ENCODE results near the gene TMA7B.

The TMA7B gene

DNA sequence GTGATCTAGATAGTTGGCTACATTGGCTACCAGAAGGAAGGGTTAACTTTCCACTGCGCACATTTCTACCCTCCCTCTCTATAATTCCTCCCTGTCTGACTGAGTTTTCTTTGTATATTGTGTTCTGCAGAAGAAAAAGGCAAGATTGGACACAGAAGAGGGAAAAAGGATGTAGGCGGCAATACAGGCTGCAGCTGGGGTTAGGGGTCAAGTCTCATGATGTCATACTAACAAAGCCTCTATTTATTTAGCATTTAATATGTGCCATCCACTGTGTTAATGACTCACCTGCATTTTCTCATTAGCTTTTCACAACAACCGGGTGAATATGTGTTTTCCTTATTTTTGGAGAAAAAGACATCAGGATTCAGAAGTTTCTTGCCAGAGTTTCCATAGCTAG lies 36.5 kb downstream of the TMA7B start:
- Histone ChIP-seq H3K23ac (ENCODE audit: low read length in 2 of 2) (no peak overlapping the region), H3K14ac (ENCODE audit: low read length in 2 of 2) (no peak overlapping the region), H3K9ac (ENCODE audit: low read length) (no peak overlapping the region), H2AK5ac (ENCODE audit: low read length, severe bottlenecking) (no peak overlapping the region), H3K4ac (ENCODE audit: low read depth in 1 of 2, low read length in 2 of 2) (no peak overlapping the region), H4K91ac (ENCODE audit: low read length) (no peak overlapping the region), H3K4me3 (ENCODE audit: insufficient read depth in 1 of 2, low read depth in 1 of 2, low read length in 2 of 2) (no peak overlapping the region), H2BK12ac (ENCODE audit: low read length in 2 of 2) (no peak overlapping the region), H3K27me3 (ENCODE audit: control insufficient read depth in 1 of 2, insufficient read depth in 1 of 2, low read length in 2 of 2) (peaks cover 4 to 83% of the 10 kb centered on the region in 2 experiments), H3K9me3 (ENCODE audit: control insufficient read depth, low read length) (no peaks in the 10 kb centered on the region), H3K36me3 (ENCODE audit: control insufficient read depth in 1 of 2, insufficient read depth in 2 of 2, low read depth in 1 of 2, low read length in 2 of 2) (peaks cover 0 to 3% of the 10 kb centered on the region in 2 experiments), H4K8ac (ENCODE audit: low read length) (no peak overlapping the region), H3K79me1 (replicated peaks; ENCODE audit: low read length, poor library complexity, severe bottlenecking) (no peaks in the 10 kb centered on the region), H2BK15ac (ENCODE audit: low read depth, poor library complexity, severe bottlenecking) (no peak overlapping the region), H3K4me2 (ENCODE audit: low read length, poor library complexity, severe bottlenecking) (no peak overlapping the region), H2BK120ac (ENCODE audit: low read depth, low read length) (no peak overlapping the region), H3K4me1 (ENCODE audit: control insufficient read depth, insufficient read depth, low read depth, low read length) (peaks cover 33% of the 10 kb centered on the region), H2BK5ac (ENCODE audit: low read depth, low read length, poor library complexity, severe bottlenecking) (no peak overlapping the region), H3K18ac (ENCODE audit: low read depth in 1 of 2, low read length in 2 of 2) (no peak overlapping the region), H2AFZ (ENCODE audit: low read depth, low read length) (no peak overlapping the region), H3K27ac (ENCODE audit: low read length, poor library complexity, severe bottlenecking) (no peak overlapping the region)
- DNase-seq = peak; percentile 21
- 75% methylated on average over 1 of the region's 3 CpGs for WGBS

DNA sequence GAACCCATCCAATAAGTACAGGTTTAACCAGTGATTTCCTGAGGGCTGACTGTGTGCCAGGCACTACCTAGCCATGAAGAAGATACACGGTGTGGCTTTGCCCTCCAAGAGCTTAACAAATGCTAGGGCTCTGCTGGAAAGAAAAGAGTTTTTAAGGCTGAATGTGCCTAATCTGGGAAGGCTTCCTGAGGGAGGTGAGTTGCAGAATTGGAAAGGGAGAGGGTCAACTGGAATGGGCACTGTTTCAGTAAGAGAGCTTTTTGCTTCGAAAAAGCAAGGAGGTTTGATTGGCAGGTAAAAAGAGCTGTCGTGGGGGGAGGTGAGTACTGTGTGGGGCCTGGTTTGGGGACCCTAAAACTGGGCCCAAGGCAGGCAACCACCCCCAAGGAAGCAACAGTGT lies 37.2 kb downstream of the TMA7B start:
- Histone ChIP-seq H2BK120ac (ENCODE audit: low read depth, low read length) (no peak overlapping the region), H3K4ac (ENCODE audit: low read depth in 1 of 2, low read length in 2 of 2) (no peak overlapping the region), H2AFZ (ENCODE audit: low read depth, low read length) (no peak overlapping the region), H2BK12ac (ENCODE audit: low read length in 2 of 2) (no peak overlapping the region), H3K9ac (ENCODE audit: low read length) (no peak overlapping the region), H3K14ac (ENCODE audit: low read length in 2 of 2) (no peak overlapping the region), H2BK15ac (ENCODE audit: low read depth, poor library complexity, severe bottlenecking) (no peak overlapping the region), H3K36me3 (ENCODE audit: control insufficient read depth in 1 of 2, insufficient read depth in 2 of 2, low read depth in 1 of 2, low read length in 2 of 2) (peaks cover 0 to 3% of the 10 kb centered on the region in 2 experiments), H3K4me2 (ENCODE audit: low read length, poor library complexity, severe bottlenecking) (no peak overlapping the region), H3K9me3 (ENCODE audit: control insufficient read depth, low read length) (no peaks in the 10 kb centered on the region), H3K4me1 (ENCODE audit: control insufficient read depth, insufficient read depth, low read depth, low read length) (peaks cover 33% of the 10 kb centered on the region), H3K27me3 (ENCODE audit: control insufficient read depth in 1 of 2, insufficient read depth in 1 of 2, low read length in 2 of 2) (peaks cover 4 to 87% of the 10 kb centered on the region in 2 experiments), H2BK5ac (ENCODE audit: low read depth, low read length, poor library complexity, severe bottlenecking) (no peak overlapping the region), H3K18ac (ENCODE audit: low read depth in 1 of 2, low read length in 2 of 2) (no peak overlapping the region), H3K23ac (ENCODE audit: low read length in 2 of 2) (no peak overlapping the region), H4K91ac (ENCODE audit: low read length) (no peak overlapping the region), H3K79me1 (replicated peaks; ENCODE audit: low read length, poor library complexity, severe bottlenecking) (no peaks in the 10 kb centered on the region), H4K8ac (ENCODE audit: low read length) (no peak overlapping the region), H3K4me3 (ENCODE audit: insufficient read depth in 1 of 2, low read depth in 1 of 2, low read length in 2 of 2) (no peak overlapping the region), H3K27ac (ENCODE audit: low read length, poor library complexity, severe bottlenecking) (no peak overlapping the region), H2AK5ac (ENCODE audit: low read length, severe bottlenecking) (no peak overlapping the region)
- no peak for DNase-seq
- WGBS = 98% methylated on average over 3 of the region's 3 CpGs

GRCh38 chr22:39997939-39998726 lies 37.9 kb downstream of the TMA7B start:
- Histone ChIP-seq H2BK5ac (ENCODE audit: low read depth, low read length, poor library complexity, severe bottlenecking) (no peak overlapping the region), H2BK120ac (ENCODE audit: low read depth, low read length) (peak overlapping the region; percentile 19), H3K27me3 (ENCODE audit: control insufficient read depth in 1 of 2, insufficient read depth in 1 of 2, low read length in 2 of 2) (peaks cover 4 to 88% of the 10 kb centered on the region in 2 experiments), H3K4ac (ENCODE audit: low read depth in 1 of 2, low read length in 2 of 2) (no peak overlapping the region), H3K4me2 (ENCODE audit: low read length, poor library complexity, severe bottlenecking) (no peak overlapping the region), H3K36me3 (ENCODE audit: control insufficient read depth in 1 of 2, insufficient read depth in 2 of 2, low read depth in 1 of 2, low read length in 2 of 2) (peaks cover 0 to 3% of the 10 kb centered on the region in 2 experiments), H4K91ac (ENCODE audit: low read length) (no peak overlapping the region), H2BK12ac (ENCODE audit: low read length in 2 of 2) (no peak overlapping the region), H3K4me1 (ENCODE audit: control insufficient read depth, insufficient read depth, low read depth, low read length) (peaks cover 34% of the 10 kb centered on the region), H3K14ac (ENCODE audit: low read length in 2 of 2) (no peak overlapping the region), H3K23ac (ENCODE audit: low read length in 2 of 2) (no peak overlapping the region), H3K27ac (ENCODE audit: low read length, poor library complexity, severe bottlenecking) (no peak overlapping the region), H3K9me3 (ENCODE audit: control insufficient read depth, low read length) (no peaks in the 10 kb centered on the region), H3K18ac (ENCODE audit: low read depth in 1 of 2, low read length in 2 of 2) (no peak overlapping the region), H4K8ac (ENCODE audit: low read length) (no peak overlapping the region), H3K9ac (ENCODE audit: low read length) (no peak overlapping the region), H3K4me3 (ENCODE audit: insufficient read depth in 1 of 2, low read depth in 1 of 2, low read length in 2 of 2) (no peak overlapping the region), H3K79me1 (replicated peaks; ENCODE audit: low read length, poor library complexity, severe bottlenecking) (no peaks in the 10 kb centered on the region), H2BK15ac (ENCODE audit: low read depth, poor library complexity, severe bottlenecking) (no peak overlapping the region), H2AK5ac (ENCODE audit: low read length, severe bottlenecking) (no peak overlapping the region), H2AFZ (ENCODE audit: low read depth, low read length) (no peak overlapping the region)
- peak; percentile 77 for DNase-seq
- WGBS = 41% methylated on average over 6 of the region's 11 CpGs

GRCh38 chr22:39999144-39999757 lies 39.1 kb downstream of the TMA7B start:
- H2BK12ac ChIP-seq (ENCODE audit: low read length in 2 of 2) = no peak overlapping the region
- no peaks in the 10 kb centered on the region for H3K79me1 ChIP-seq (replicated peaks; ENCODE audit: low read length, poor library complexity, severe bottlenecking)
- H2BK15ac ChIP-seq (ENCODE audit: low read depth, poor library complexity, severe bottlenecking) = no peak overlapping the region
- DNase-seq = peak; percentile 96
- peak overlapping the region; percentile 76 for H4K8ac ChIP-seq (ENCODE audit: low read length)
- 60% methylated on average over 16 of the region's 16 CpGs for WGBS
- peaks cover 40% of the 10 kb centered on the region for H3K4me1 ChIP-seq (ENCODE audit: control insufficient read depth, insufficient read depth, low read depth, low read length)
- no peak overlapping the region for H2AK5ac ChIP-seq (ENCODE audit: low read length, severe bottlenecking)
- peaks cover 2 to 83% of the 10 kb centered on the region in 2 experiments for H3K27me3 ChIP-seq (ENCODE audit: control insufficient read depth in 1 of 2, insufficient read depth in 1 of 2, low read length in 2 of 2)
- H3K18ac ChIP-seq (ENCODE audit: low read depth in 1 of 2, low read length in 2 of 2) = peak overlapping the region in 1 of 2 experiments; percentile 49
- H3K9ac ChIP-seq (ENCODE audit: low read length) = no peak overlapping the region
- H3K36me3 ChIP-seq (ENCODE audit: control insufficient read depth in 1 of 2, insufficient read depth in 2 of 2, low read depth in 1 of 2, low read length in 2 of 2) = peaks cover 0 to 3% of the 10 kb centered on the region in 2 experiments
- no peak overlapping the region for H2BK5ac ChIP-seq (ENCODE audit: low read depth, low read length, poor library complexity, severe bottlenecking)
- no peak overlapping the region for H2AFZ ChIP-seq (ENCODE audit: low read depth, low read length)
- no peak overlapping the region for H3K4me2 ChIP-seq (ENCODE audit: low read length, poor library complexity, severe bottlenecking)
- H3K14ac ChIP-seq (ENCODE audit: low read length in 2 of 2) = peak overlapping the region in 1 of 2 experiments; percentile 31
- no peaks in the 10 kb centered on the region for H3K9me3 ChIP-seq (ENCODE audit: control insufficient read depth, low read length)
- peak overlapping the region; percentile 16 for H4K91ac ChIP-seq (ENCODE audit: low read length)
- no peak overlapping the region for H2BK120ac ChIP-seq (ENCODE audit: low read depth, low read length)
- no peak overlapping the region for H3K4ac ChIP-seq (ENCODE audit: low read depth in 1 of 2, low read length in 2 of 2)
- no peak overlapping the region for H3K23ac ChIP-seq (ENCODE audit: low read length in 2 of 2)
- no peak overlapping the region for H3K27ac ChIP-seq (ENCODE audit: low read length, poor library complexity, severe bottlenecking)
- no peak overlapping the region for H3K4me3 ChIP-seq (ENCODE audit: insufficient read depth in 1 of 2, low read depth in 1 of 2, low read length in 2 of 2)
